Hematopoietic multipotent progenitor cell treated with erythropoietin and hydrocortisone succinate and interleukin-3 and kit ligand, for 6 days (in vitro differentiated cells): ENCODE data around the gene MAGOHB.
"Not testable (repeated sequence)": the region's sequence is repeated elsewhere in the genome, so short reads cannot be mapped to it uniquely, and the experiment has no call there.

Experiments
- DNase-seq: peaks from one replicate; pipeline ENCODE4 v3.0.0-alpha.2; 2015

Gene MAGOHB

GRCh38 chr12:10613349-10614055 lies at the start of gene MAGOHB:
TSS of gene MAGOHB (minus strand) at chr12:10613609. CDS start at chr12:10613532, 77 bp downstream.
- peak; percentile 97 for DNase-seq

DNA sequence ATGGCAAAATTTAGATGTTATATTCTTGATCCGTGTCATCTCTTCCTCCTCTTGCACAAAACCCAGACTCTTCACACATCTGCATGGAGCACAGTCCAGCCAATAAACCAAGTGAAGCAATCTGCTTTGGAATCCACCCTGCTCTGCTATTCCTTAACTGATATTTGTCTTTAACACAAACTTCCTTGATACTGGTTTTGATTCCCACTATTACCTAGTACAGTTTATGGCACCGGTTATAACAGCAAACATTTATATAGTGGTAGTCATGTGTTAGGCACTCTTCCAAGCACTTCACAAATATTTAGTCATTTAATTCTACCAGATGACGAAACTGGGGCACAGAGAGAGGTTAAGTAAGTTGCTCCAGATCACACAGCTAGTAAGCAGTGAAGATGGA lies 47.9 kb upstream of the MAGOHB start:
- no peak for DNase-seq

- no peak for DNase-seq
Measured at GRCh38 chr12:10654003-10654402, 40.6 kb upstream of the MAGOHB start.

GRCh38 chr12:10652192-10652591 lies 38.8 kb upstream of the MAGOHB start:
- DNase-seq: peak; percentile 29

- not testable (repeated sequence) for DNase-seq
Measured at GRCh38 chr12:10646576-10646975, 33.2 kb upstream of the MAGOHB start.

DNA sequence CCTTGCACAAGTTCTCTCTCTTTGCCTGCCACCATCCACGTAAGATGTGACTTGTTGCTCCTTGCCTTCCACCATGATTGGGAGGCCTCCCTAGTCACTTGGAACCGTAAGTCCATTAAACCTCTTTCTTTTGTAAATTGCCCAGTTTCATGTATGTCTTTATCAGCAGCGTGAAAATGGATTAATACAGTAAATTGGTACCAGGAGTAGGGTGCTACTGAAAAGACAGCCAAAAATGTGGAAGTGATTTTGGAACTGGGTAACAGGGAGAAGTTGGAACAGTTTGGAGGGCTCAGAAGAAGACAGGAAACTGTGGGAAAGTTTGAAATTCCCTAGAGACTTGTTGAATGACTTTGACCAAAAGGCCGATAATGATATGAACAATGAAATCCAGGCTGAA lies 32.5 kb upstream of the MAGOHB start:
- DNase-seq: no peak

DNA sequence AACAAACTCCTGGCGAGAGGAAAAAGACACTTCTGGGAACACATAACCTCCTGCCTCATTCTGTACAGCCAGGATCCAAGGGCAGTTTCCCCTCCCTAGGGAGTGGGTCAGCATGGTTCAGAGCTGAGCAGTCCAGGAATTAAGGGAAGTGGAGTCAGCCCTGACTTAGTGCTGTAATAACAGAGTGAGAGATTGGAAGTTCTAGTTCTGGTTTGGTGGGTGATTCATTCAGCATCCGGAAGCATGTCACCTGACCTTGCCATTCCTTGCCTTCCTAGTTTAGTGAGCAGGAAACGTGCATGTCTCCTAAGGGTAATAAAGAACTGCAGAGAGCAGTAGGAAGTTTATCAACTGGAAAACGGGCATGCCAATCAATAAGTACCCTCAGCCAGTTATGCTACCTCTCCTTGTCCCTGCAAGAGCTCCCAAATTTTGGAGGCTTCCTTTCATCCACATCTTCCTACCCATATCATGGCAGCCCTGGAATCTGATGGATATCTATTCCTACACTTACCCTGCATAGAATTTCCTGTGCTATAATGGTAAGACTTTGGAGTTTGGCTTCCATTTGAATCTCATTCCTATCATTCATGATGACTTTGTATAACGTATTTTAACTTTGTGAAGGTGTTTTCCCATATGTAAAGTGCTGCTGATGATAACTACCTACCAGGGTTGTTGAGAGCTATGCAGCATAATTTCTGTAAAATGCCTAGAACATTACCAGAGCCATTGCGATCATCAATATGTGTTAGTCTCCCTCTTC lies 28.5 kb upstream of the MAGOHB start:
- DNase-seq: no peak

DNA sequence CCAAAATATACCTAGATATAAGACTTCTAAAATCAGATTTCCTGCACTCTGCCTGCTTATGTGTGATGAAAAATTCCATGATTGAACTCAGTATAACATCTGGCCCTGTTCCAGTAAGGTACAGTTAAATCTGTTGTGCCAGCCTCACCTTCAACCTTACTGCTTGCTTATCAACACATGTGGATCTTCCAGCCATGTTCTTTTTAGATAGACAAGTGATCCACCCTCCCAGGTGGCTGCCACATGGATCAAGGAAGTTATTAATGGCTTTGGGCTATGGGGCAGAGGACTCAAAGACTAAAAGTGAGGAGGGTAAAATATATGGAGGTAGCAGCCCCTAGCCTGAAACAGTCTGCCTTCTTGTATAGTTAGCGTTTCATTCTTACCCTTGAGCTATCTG lies 25.3 kb upstream of the MAGOHB start:
- no peak for DNase-seq

DNA sequence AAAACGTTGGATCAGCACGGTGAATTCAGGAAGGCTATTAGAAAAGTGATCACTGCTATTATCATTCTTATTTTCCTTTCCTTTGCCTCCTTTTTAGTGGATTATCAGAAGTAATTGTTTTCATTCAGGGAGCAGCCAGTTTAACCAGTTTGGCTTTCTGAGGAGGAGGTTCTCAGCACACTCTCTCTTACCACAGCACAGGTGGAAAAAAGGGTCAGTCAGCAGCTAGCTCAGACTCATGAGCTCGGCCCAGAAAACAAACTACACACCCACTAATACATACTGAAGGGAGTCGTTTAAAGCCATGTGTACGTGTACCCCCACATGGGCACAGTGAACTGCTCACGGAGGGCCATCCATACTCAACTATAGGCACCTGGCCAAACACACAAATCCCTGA lies 23.2 kb upstream of the MAGOHB start:
- DNase-seq: no peak

GRCh38 chr12:10636124-10636523 lies 22.7 kb upstream of the MAGOHB start:
- DNase-seq: no peak

DNA sequence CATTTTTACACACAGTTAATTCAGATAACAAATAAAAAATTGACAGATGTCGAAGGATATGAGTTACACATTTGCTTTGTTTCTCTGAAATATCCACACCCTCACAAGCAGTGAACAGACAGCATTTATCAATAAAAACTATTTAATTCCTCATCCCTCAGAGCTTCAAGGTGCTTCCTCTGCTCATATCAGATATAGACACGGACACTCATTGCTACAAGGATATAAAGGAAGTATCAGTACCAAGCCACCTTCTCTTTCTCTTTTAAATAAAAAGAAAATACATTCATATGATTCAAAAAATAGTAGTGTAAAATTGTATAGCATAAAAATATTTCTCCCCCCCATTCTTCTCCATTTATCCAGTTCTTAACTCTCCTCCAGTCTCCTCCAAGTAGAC lies 21.9 kb upstream of the MAGOHB start:
- DNase-seq: no peak

DNA sequence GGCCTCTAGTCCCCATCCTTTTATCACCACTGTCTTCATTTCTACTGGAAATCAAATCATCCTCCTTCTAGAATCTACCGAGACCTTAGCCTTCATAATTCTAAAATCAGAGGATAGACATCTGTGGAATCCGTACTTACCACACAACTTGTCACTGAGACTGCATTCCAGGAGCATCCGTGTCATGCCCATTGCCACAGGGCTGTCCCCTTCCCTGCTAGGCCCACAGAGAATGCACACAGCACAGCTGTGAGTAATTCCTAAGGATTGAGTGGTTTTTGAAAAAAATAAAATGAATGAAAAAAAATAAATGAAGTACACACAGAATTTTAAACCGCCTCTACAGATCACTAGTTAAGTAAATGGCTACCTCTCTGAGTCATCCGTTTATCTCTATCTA lies 21.0 kb upstream of the MAGOHB start:
- DNase-seq: no peak

- no peak for DNase-seq
Measured at GRCh38 chr12:10633541-10633940, 20.1 kb upstream of the MAGOHB start.

DNA sequence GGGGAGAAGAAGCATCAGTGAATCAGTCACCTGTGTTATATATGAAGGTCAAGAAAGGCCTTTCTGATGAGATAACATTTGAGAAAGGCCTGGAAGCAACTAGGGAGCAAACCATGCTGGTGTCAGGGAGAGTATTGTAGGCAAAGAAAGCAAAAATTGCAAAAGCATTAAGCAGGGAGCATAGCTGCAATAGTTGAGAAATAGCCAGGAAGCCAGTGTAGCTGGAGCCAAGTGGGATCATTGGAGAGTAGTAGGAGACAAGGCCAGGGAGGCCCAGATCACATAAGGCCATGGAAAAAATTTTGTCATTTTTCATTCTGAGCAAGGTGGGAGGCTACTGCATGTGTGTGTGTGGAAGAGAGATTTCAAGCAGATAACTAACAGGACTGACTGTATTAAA lies 18.8 kb upstream of the MAGOHB start:
- no peak for DNase-seq

GRCh38 chr12:10624605-10625004 lies 11.2 kb upstream of the MAGOHB start:
- DNase-seq: no peak

- DNase-seq: no peak
Measured at GRCh38 chr12:10623131-10623530, 9.7 kb upstream of the MAGOHB start.

GRCh38 chr12:10621278-10621677 lies 7.9 kb upstream of the MAGOHB start:
- DNase-seq: no peak

DNA sequence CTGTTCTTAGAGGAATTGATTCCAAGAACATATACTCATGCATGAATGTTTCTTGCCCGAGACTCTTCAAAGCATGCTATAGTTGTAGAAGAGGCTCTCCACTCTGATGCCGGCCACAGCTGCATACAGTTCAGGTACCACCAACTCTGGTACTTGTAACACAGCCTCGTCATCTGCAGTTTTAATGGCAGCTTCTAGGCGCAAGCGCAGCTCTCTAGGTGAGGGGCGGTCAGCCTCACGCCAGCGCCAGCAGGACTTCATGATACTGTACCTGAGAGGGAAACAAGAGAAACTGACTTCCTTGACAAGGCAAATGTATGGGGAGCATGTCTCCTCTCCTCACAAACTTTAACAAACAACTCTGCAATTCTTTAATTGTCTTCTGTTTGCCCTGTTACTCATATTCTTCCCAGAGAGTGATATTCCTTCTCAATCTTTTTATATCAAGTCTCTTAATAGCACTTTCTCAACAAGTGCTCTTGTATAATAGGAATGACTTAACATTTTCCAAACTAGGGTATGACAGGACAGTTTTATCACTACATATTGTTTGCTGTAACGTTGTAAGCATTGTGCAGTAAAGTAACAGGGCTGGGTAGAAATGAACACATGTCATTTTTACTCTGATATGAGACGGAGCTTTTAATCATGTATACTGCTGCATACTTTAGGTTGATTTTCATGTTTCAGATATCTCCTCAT lies 6.8 kb upstream of the MAGOHB start:
- no peak for DNase-seq

DNA sequence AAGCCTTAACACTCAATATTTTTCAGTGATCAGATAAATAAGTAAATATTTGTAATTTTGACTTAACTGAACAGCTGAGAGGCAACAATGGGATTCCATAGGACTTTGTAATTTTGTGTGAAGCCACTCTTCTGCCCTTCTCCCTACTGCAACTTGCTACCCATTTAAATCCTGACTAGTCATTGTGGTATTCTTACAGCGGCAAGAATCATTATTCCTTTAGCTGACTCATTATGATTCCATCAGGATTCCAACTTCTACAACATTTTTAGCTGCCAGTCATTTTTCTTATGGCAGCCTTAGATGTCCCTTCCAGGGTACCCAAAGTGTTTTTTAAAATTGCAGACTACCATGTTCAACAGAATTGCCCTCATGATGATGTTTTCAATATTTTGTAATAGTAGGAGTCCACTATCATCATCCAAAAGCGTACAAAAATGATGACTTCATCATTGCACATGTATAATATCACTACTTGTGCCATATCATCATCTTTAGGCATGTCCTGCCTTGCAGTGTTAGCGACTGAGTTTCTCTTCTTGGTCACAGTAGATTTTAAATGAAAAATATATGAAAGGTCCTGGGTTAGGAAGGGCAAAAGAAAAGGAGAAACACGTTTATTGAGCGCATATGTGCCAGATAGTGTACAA lies 5.1 kb upstream of the MAGOHB start:
- no peak for DNase-seq

DNA sequence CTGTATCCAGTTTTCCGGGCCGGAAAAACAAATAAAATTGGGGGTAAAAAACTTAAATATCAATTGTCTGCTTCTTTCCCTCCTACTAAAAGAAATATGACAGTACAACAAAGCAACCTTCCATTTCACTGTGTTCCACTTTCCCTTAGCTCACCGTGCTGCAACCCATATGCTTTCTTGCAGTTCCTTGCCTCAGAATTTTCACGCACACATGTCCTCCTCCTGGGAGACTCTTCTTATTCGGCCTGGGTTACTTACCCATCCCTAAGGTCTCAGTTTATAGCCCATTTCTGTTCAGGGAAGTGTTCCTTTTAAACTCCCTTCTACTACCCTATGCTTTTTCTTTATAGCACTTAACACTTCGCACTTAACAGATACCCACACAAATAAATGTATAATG lies 4.5 kb upstream of the MAGOHB start:
- DNase-seq: no peak

DNA sequence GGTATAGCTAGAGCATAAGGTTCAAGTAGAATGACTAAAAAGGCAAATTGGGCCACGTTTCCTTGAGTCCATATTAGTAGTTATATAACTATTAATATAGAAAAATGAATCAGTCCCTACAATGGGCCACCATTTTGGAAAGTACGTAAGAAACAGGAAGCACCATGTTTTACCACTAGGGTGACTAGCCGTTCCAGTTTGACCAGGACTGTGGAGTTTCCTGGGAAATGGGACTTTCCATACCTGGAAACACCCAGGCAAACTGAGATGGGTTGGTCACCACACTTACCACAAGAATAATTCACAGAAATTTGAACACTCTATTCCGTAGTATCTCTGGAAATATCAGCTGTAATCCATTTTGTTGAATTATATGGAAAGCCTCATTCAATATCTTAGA lies 2.1 kb upstream of the MAGOHB start:
- DNase-seq: no peak

GRCh38 chr12:10614056-10614370 lies 604 bp upstream of the MAGOHB start:
- no peak for DNase-seq

DNA sequence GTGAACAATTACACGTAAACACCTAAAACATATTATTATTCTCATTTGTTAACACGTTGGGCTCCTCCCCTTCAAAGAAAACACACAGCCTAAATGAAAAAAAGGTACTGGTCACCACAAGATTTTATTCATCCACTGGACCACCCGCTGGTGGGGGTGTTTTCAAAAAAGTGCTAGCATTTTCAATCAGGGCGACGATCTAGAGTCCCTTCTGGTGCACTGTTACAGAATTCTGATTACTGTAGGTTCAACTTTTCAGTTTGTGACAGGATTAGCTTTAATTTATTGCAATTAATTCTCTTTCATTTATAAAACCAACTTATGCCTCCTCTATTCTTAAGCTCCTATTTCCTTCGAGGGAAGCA lies 443 bp downstream of the MAGOHB start:
- peak; percentile 51 for DNase-seq

DNA sequence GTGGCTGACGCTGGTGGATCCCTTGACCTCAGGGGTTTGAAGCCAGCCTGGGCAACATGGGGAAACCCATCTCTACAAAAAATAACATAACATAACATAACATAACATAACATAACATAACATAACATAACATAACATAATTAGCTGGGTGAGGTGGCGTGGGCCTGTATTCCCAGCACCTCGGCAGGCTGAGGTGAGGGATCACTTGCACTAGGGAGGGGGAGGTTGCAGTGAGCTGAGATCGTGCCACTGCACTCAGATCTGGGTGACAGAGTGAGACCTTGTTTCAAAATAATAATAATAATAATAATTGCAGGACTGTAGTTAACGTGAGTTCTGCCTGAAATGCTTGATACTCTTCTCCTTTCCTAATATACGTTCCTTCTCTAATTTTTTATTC lies 1.3 kb downstream of the MAGOHB start:
- DNase-seq: no peak
